ENCODE results near the gene TSPAN13. TPM values are rescaled to one million over a fixed set of nuclear protein-coding genes. Genes with fewer than 3 reads are reported as not detected.

Gene TSPAN13
- total and polyA plus RNA-seq, 2 of the 4 experiments (the other 2 are of a cell fraction), result 3.0 to 5.0 TPM

DNA sequence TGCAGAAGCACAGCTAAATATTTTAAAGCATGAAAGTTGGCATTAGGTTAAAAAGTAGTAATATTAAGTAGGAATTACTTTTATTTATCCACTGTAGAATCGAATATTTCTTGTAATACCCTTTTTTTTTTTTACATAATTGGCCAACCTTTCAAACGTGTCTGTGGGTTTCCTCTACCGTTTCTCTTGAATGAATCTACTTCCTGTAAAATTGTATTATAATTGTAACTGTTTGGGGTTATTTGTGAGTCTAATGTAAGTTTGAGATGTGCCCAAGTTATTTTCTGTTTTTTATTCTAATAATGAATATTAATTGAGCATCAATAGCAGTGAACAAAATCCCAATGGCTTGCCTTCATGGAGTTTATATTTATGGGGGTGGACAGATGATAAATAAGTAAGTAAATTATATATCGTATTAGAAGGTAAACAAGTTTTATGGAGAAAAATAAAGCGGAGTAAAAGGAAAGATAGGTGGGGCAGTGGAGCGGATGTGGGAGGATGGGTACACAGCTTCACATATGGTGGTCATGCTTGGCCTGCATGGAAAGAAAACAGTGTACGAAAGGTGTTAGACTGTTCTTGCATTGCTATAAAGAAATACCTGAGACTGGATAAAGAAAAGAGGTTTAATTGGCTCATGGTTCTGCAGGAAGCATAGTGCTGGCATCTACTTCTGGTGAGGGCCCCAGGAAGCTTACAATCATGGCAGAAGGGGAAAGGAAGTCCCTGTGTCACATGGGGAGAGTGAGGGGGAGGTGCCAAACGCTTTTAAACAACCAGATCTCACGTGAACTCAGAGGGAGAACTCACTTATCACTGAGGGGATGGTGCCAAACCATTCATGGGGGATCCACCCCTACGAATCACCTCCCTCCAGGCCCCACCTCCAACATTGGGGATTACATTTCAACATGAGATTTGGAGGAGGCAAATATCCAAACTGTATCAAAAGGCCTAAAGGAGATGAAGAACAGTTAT lies 5.4 kb downstream of the TSPAN13 start:
- Histone ChIP-seq H2AFZ (replicated peaks; ENCODE audit: low read length, poor library complexity) (no peak overlapping the region), H2BK20ac (ENCODE audit: low read depth, low read length) (no peak overlapping the region), H3K4me3 (ENCODE audit: insufficient read depth, low read depth, low read length) (no peak overlapping the region), H3K14ac (replicated peaks; ENCODE audit: low read depth, low read length) (no peak overlapping the region), H4K8ac (ENCODE audit: low read depth in 2 of 2, low read length in 2 of 2) (no peak overlapping the region), H3K9me3 (ENCODE audit: control insufficient read depth, insufficient read depth, low read length) (no peaks in the 10 kb centered on the region), H2AK9ac (replicated peaks; ENCODE audit: low read depth, low read length, poor library complexity) (no peak overlapping the region), H4K20me1 (ENCODE audit: insufficient read depth, low read length) (no peaks in the 10 kb centered on the region), H2BK15ac (ENCODE audit: low read depth, low read length) (no peak overlapping the region), H3K4me1 (ENCODE audit: control insufficient read depth, insufficient read depth, low read length) (no peaks in the 10 kb centered on the region), H4K5ac (ENCODE audit: low read depth, low read length) (no peak overlapping the region), H2BK5ac (ENCODE audit: low read depth, low read length, poor library complexity, severe bottlenecking) (no peak overlapping the region), H3K27ac (ENCODE audit: insufficient read depth, low read length) (no peak overlapping the region), H3K23ac (ENCODE audit: low read depth, low read length) (no peak overlapping the region), H3K56ac (ENCODE audit: extremely low read depth, insufficient read depth, low read length) (no peak overlapping the region), H3K27me3 (ENCODE audit: control insufficient read depth, insufficient read depth, low read length) (no peaks in the 10 kb centered on the region), H3K18ac (ENCODE audit: low read depth, low read length) (no peak overlapping the region), H2BK120ac (ENCODE audit: low read depth, low read length) (no peak overlapping the region), H3K79me1 (ENCODE audit: low read depth in 1 of 2, low read length in 2 of 2) (no peaks in the 10 kb centered on the region), H4K91ac (ENCODE audit: insufficient read depth, low read depth, low read length) (no peak overlapping the region), H3K4me2 (ENCODE audit: low read depth, low read length) (no peak overlapping the region), H3K9me1 (ENCODE audit: insufficient read depth, low read length) (no peaks in the 10 kb centered on the region), H3K36me3 (ENCODE audit: control insufficient read depth, insufficient read depth, low read length) (no peaks in the 10 kb centered on the region), H3K4ac (ENCODE audit: low read depth, low read length) (no peak overlapping the region), H2AK5ac (ENCODE audit: low read depth, low read length) (no peak overlapping the region), H3K9ac (ENCODE audit: low read depth, low read length) (no peak overlapping the region)
- TF ChIP-seq RFX5 (IDR thresholded peaks at IDR 0.05; ENCODE audit: low read depth, low read length) (no peak), MAFK (IDR thresholded peaks at IDR 0.05; ENCODE audit: low read depth, low read length) (no peak), RCOR1 (IDR thresholded peaks at IDR 0.05; ENCODE audit: insufficient replicate concordance, low read length) (no peak), FOS (IDR thresholded peaks at IDR 0.05; ENCODE audit: low read depth, low read length) (no peak), CEBPB (IDR thresholded peaks at IDR 0.05; ENCODE audit: low read depth, low read length) (no peak), POLR2A (IDR thresholded peaks at IDR 0.05; ENCODE audit: low read depth, low read length) (no peak), NFE2L2 (IDR thresholded peaks at IDR 0.05; ENCODE audit: low read depth, low read length) (no peak), RAD21 (IDR thresholded peaks at IDR 0.05; ENCODE audit: low read length) (no peak)
- TF ChIP-seq, protein P1, sequence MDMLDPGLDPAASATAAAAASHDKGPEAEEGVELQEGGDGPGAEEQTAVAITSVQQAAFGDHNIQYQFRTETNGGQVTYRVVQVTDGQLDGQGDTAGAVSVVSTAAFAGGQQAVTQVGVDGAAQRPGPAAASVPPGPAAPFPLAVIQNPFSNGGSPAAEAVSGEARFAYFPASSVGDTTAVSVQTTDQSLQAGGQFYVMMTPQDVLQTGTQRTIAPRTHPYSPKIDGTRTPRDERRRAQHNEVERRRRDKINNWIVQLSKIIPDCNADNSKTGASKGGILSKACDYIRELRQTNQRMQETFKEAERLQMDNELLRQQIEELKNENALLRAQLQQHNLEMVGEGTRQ (IDR thresholded peaks at IDR 0.05; ENCODE audit: low read depth, low read length), result no peak
- TF ChIP-seq, protein P2, sequence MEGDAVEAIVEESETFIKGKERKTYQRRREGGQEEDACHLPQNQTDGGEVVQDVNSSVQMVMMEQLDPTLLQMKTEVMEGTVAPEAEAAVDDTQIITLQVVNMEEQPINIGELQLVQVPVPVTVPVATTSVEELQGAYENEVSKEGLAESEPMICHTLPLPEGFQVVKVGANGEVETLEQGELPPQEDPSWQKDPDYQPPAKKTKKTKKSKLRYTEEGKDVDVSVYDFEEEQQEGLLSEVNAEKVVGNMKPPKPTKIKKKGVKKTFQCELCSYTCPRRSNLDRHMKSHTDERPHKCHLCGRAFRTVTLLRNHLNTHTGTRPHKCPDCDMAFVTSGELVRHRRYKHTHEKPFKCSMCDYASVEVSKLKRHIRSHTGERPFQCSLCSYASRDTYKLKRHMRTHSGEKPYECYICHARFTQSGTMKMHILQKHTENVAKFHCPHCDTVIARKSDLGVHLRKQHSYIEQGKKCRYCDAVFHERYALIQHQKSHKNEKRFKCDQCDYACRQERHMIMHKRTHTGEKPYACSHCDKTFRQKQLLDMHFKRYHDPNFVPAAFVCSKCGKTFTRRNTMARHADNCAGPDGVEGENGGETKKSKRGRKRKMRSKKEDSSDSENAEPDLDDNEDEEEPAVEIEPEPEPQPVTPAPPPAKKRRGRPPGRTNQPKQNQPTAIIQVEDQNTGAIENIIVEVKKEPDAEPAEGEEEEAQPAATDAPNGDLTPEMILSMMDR (conservative IDR thresholded peaks at IDR 0.05; ENCODE audit: low read depth, low read length), result no peak
- 100% methylated on average over 1 to 3 of the region's 10 CpGs for WGBS, 2 experiments (ENCODE audit: extremely low coverage in 2 of 2, insufficient read length in 1 of 2)
- dilution Hi-C loops (cut with HindIII; ENCODE audit: low sequenced_read_pairs, unreplicated experiment), result no loop called here
- in situ Hi-C loops (cut with MboI; ENCODE audit: low sequenced_read_pairs), result no loop called here
- ATAC-seq (ENCODE audit: low read depth) (no peak), DNase-seq (no peak)
- ChIA-PET POLR2A (ENCODE audit: unreplicated experiment) (no interaction called here), CTCF (interaction anchor here (0.6 to 0.7 kb wide), 2 partner anchors 42 to 118 kb away, joined by 4 to 5 read pairs; no protein-coding TSS in a partner anchor)
- intact Hi-C loops (cut with micrococcal nuclease), result no loop called here
- no TSS peak for BruUV-seq (replicated peaks)
